H7 (cell line): ENCODE data around the gene TKT. TPM values are rescaled to one million over a fixed set of nuclear protein-coding genes. Genes with fewer than 3 reads are reported as not detected.

Experiments used
- DNase-seq: peaks from one replicate; pipeline ENCODE4 v3.0.0; 2012
- H3K27me3 ChIP-seq: 2 replicates; pipeline ENCODE4 v1.6.0; 2011; ENCODE audit warnings: mild to moderate bottlenecking, low read length; ENCODE audit not compliant: control insufficient read depth, insufficient read depth
- H3K36me3 ChIP-seq: replicated peaks from 2 replicates; pipeline ENCODE4 v1.5.1; 2011; ENCODE audit warnings: low read length; ENCODE audit not compliant: control insufficient read depth, insufficient read depth
- H3K4me3 ChIP-seq: 2 replicates; pipeline ENCODE4 v1.5.1; 2011; ENCODE audit warnings: low read depth, mild to moderate bottlenecking, control low read depth, low read length, moderate library complexity; ENCODE audit not compliant: insufficient read depth
- total RNA-seq: library from RNA; depleted of rRNA; stranded (reverse); fragments of >200 nt; shearing (Covaris generic); gene quantifications from 2 replicates; pipeline ENCODE4 v1.2.3, GENCODE V29; 2014; rRNA removed

TKT gene
- total RNA-seq, 1 experiment from 2014 or later = 1,918 TPM

GRCh38 chr3:53182764-53183355, 73.0 kb downstream of the TKT start:
- H3K36me3 ChIP-seq = peaks cover 7% of the 10 kb centered on the region
- H3K27me3 ChIP-seq = no peaks in the 10 kb centered on the region
- H3K4me3 ChIP-seq = no peak overlapping the region
- DNase-seq = no peak

- Histone ChIP-seq H3K4me3 (no peak overlapping the region), H3K27me3 (no peaks in the 10 kb centered on the region), H3K36me3 (peaks cover 6% of the 10 kb centered on the region)
- no peak for DNase-seq
Measured at GRCh38 chr3:53181528-53181927, 74.3 kb downstream of the TKT start.

GRCh38 chr3:53181024-53181371, 74.8 kb downstream of the TKT start:
- H3K4me3 ChIP-seq = no peak overlapping the region
- no peaks in the 10 kb centered on the region for H3K27me3 ChIP-seq
- peaks cover 5% of the 10 kb centered on the region for H3K36me3 ChIP-seq
- no peak for DNase-seq

GRCh38 chr3:53180305-53181023, 75.4 kb downstream of the TKT start:
- Histone ChIP-seq H3K4me3 (no peak overlapping the region), H3K36me3 (peaks cover 5% of the 10 kb centered on the region), H3K27me3 (no peaks in the 10 kb centered on the region)
- DNase-seq = no peak

- H3K36me3 ChIP-seq = peaks cover 5% of the 10 kb centered on the region
- no peaks in the 10 kb centered on the region for H3K27me3 ChIP-seq
- no peak overlapping the region for H3K4me3 ChIP-seq
- DNase-seq = no peak
Measured at GRCh38 chr3:53179580-53179979, 76.2 kb downstream of the TKT start.

DNA sequence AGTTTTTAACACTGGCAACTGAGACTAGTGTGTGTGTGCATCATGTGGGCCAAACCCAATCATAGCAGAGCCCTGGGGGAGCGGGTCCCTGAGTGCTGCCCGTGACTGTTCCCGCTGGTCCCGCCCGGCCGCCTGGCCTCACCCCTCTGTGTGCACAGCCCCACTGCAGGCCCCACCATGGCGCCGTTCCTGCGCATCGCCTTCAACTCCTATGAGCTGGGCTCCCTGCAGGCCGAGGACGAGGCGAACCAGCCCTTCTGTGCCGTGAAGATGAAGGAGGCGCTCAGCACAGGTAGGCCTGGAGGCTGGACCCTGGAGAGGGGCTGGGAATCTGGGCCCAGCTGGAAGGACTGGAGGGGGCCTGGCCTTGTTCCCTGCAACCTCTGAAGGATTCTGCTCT, 77.6 kb downstream of the TKT start:
- no peak for DNase-seq
- no peak overlapping the region for H3K4me3 ChIP-seq
- peaks cover 5% of the 10 kb centered on the region for H3K36me3 ChIP-seq
- no peaks in the 10 kb centered on the region for H3K27me3 ChIP-seq

DNA sequence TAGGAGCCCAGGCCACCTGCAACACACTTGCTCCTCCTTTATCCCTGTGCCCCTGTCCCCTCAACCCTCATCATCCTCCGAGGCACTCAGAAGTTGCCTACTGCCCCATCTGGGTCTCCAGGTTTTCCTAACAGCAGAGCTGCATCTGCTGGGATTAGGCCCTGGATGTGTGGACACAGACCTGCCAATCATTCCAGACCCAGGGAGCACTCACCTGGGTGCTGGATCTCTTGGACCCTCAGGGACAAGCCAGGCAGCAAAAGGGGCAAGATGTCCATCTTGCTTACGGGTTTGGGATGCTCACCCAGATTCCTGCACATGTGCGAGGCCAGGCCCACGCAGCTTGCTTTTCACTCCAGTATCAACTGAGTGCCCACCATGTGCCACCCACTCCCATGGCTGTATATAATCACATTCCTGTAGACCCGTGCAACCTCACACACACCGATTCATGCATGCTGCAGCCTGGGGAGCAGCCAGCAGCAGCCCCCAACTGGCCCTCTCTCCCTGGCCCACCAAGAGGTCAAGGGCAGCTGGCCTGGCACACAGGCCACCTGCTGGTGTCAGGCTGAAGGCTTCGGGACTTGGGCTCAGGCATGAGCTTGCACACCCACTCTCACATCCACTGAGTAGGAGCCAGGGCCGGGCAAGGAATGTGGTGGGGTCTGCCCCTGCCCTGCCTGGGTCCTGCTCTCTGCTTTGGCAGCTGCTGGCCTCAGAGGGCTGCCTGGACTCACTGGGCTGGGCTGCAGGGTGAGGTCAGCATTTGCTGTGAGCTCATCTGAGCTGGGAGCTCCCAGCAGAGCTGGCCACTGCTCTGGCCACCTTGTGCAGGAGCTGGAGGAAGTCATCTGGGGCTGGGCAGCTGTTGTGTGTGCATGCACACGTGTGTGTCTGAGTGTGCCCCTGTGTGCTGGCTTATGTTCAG, 79.9 kb downstream of the TKT start:
- Histone ChIP-seq H3K27me3 (no peaks in the 10 kb centered on the region), H3K36me3 (no peaks in the 10 kb centered on the region; the same call in none of the 2 replicates), H3K4me3 (no peak overlapping the region)
- DNase-seq = no peak

Other genes with a start within 250 kb of the TKT start
- 12.9 and 22.2 TPM in 2 replicates for gene SFMBT1, start 209.9 kb downstream of the TKT start, total RNA-seq
- 9.5 and 10.4 TPM in 2 replicates for gene RFT1, start 125.6 kb downstream of the TKT start, total RNA-seq
- gene PRKCD, start 94.8 kb downstream of the TKT start, total RNA-seq = 2.9 and 3.1 TPM in 2 replicates
- 12.9 and 15.9 TPM in 2 replicates for gene DCP1A, start 91.5 kb upstream of the TKT start, total RNA-seq
- gene CACNA1D, start 238.6 kb upstream of the TKT start, total RNA-seq = 1.0 TPM in 1 of 2 replicates, not detected in the other